Brain microvascular endothelial cell (primary cell): ENCODE measurements around the gene TRIM33.

Experiments used
- DNase-seq: peaks from one replicate; pipeline ENCODE4 v3.0.0-alpha.2; 2020
- H3K27ac ChIP-seq: fragments of 250-450 bp; sonication (Bioruptor Pico); 2 replicates; pipeline ENCODE4 v1.5.1; 2020; ENCODE audit warnings: mild to moderate bottlenecking, moderate library complexity
- H3K27me3 ChIP-seq: fragments of 250-450 bp; sonication (Bioruptor Pico); replicated peaks from 2 replicates; pipeline ENCODE4 v1.5.1; 2020; ENCODE audit warnings: mild to moderate bottlenecking
- H3K36me3 ChIP-seq: fragments of 250-450 bp; sonication (Bioruptor Pico); replicated peaks from 2 replicates; pipeline ENCODE4 v1.5.1; 2020; ENCODE audit warnings: mild to moderate bottlenecking
- H3K4me3 ChIP-seq: 2 replicates; pipeline ENCODE4 v1.5.1; 2011; ENCODE audit warnings: low read depth, mild to moderate bottlenecking, control low read depth, low read length, moderate library complexity
- in situ Hi-C: cut with HindIII; loops from 2 replicates; pipeline ENCODE4 v1.10.0; 2017; ENCODE audit warnings: low sequenced_read_pairs, low pct_ligation_motif_present
- TF ChIP-seq, protein P1 (sequence below): IDR thresholded peaks from 2 replicates; pipeline ENCODE4 v1.5.1; 2011; ENCODE audit warnings: low read depth, mild to moderate bottlenecking, moderate library complexity, low read length, control low read depth, inconsistent platforms; ENCODE audit errors: missing control alignments

TRIM33 gene

DNA sequence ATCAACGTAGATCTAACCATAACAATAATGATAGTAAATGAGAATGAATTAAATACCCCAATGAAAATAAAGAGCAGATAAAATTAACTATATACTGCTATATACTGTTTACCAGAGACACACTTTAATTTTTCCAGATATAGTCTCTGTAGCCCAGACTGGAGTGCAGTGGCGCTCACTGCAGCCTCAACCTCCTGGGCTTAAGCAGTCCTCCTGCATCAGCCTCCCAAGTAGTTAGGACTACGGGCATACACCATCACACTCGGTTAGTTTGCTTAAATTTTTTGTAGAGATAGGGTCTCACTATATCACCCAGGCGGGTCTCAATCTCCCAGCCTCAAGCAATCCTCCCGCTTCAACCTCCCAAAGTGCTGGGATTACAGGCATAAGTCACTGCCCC lies 37.2 kb downstream of the TRIM33 start:
- Histone ChIP-seq H3K27me3 (no peaks in the 10 kb centered on the region), H3K4me3 (no peak overlapping the region), H3K36me3 (no peaks in the 10 kb centered on the region), H3K27ac (no peak overlapping the region)
- TF ChIP-seq, protein P1, sequence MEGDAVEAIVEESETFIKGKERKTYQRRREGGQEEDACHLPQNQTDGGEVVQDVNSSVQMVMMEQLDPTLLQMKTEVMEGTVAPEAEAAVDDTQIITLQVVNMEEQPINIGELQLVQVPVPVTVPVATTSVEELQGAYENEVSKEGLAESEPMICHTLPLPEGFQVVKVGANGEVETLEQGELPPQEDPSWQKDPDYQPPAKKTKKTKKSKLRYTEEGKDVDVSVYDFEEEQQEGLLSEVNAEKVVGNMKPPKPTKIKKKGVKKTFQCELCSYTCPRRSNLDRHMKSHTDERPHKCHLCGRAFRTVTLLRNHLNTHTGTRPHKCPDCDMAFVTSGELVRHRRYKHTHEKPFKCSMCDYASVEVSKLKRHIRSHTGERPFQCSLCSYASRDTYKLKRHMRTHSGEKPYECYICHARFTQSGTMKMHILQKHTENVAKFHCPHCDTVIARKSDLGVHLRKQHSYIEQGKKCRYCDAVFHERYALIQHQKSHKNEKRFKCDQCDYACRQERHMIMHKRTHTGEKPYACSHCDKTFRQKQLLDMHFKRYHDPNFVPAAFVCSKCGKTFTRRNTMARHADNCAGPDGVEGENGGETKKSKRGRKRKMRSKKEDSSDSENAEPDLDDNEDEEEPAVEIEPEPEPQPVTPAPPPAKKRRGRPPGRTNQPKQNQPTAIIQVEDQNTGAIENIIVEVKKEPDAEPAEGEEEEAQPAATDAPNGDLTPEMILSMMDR, result no peak
- in situ Hi-C loops, result no loop called here
- no peak for DNase-seq

- in situ Hi-C loops, result no loop called here
- no peak overlapping the region for H3K27ac ChIP-seq
- H3K36me3 ChIP-seq, result no peaks in the 10 kb centered on the region
- H3K27me3 ChIP-seq, result no peaks in the 10 kb centered on the region
- TF ChIP-seq, protein P1, result no peak
- H3K4me3 ChIP-seq, result no peak overlapping the region
- no peak for DNase-seq
These were observed 38.6 kb downstream of the TRIM33 start for GRCh38 chr1:114472408-114472807.

DNA sequence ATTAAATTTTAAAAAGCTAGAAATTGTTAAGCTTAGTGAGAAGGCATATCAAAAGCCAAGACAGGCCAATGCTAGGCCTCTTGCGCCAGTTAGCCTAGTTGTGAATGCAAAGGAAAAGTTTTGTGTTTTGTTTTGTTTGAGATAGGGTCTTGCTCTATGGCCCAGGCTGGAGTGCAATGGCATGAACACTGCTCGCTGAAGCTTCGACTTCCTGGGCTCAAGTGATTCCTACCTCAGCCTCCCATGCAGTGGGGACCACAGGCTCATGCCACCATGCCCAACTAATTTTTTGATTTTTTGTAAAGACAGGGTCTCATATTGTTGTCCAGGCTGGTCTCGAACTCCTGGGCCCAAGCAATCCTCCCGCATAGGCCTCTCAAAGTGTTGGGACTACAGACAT lies 40.3 kb downstream of the TRIM33 start:
- TF ChIP-seq, protein P1, result no peak

GRCh38 chr1:114468710-114469468 lies 42.1 kb downstream of the TRIM33 start:
- H3K4me3 ChIP-seq, result no peak overlapping the region
- no peaks in the 10 kb centered on the region for H3K27me3 ChIP-seq
- DNase-seq, result no peak
- H3K36me3 ChIP-seq, result no peaks in the 10 kb centered on the region
- in situ Hi-C loops, result no loop called here
- H3K27ac ChIP-seq, result no peak overlapping the region
- TF ChIP-seq, protein P1, result no peak

More for the DNA sequence above, 40.3 kb downstream of the TRIM33 start:
- Histone ChIP-seq H3K36me3 (no peaks in the 10 kb centered on the region), H3K4me3 (no peak overlapping the region), H3K27me3 (no peaks in the 10 kb centered on the region), H3K27ac (no peak overlapping the region)
- in situ Hi-C loops, result no loop called here
- no peak for DNase-seq

DNA sequence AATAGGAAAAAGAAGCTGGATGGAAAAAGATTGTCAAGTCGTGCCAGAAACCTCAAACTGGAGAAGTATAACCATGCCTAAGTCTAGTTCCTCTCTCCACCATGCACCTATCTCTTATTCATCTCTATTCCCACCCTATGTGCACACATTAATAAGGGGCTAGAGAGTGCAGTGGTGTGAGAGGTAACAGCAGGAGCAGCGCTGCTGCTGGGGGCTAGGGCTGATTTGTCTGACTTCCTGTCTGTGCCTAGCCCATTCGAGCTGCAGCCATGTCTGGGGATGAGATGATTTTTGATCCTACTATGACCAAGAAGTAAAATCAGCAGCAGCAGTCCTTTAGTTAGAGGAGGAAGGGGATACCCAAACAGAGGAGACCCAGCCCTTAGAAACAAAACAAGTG lies 43.0 kb downstream of the TRIM33 start:
- Histone ChIP-seq H3K36me3 (no peaks in the 10 kb centered on the region), H3K4me3 (no peak overlapping the region), H3K27me3 (no peaks in the 10 kb centered on the region), H3K27ac (no peak overlapping the region)
- TF ChIP-seq, protein P1, result no peak
- no peak for DNase-seq
- in situ Hi-C loops, result no loop called here

DNA sequence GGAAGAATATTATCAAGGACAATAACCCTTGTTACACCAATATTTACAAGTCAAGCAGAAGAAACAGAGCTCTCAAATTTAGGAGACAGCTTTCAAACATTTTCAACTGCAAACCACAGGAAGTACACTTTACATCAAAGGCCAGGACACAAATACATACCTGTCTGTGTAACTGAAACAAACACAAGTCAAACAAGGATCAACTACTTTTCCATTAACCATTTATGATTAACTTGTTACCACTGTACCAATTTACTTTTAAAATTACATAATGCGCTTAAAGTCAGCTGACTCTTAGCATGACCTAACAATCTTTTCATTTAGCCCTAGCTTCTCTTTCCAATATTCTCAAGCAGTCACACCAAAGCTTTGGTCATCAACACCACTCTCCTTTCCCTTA lies 43.5 kb downstream of the TRIM33 start:
- in situ Hi-C loops, result no loop called here

More for the DNA sequence above, 43.5 kb downstream of the TRIM33 start:
- H3K27ac ChIP-seq, result no peak overlapping the region
- H3K4me3 ChIP-seq, result no peak overlapping the region
- TF ChIP-seq, protein P1, result no peak
- no peaks in the 10 kb centered on the region for H3K27me3 ChIP-seq
- H3K36me3 ChIP-seq, result no peaks in the 10 kb centered on the region
- no peak for DNase-seq
